Measurements from ENCODE around the gene PDE11A.
"Not testable (repeated sequence)": the region's sequence is repeated elsewhere in the genome, so short reads cannot be mapped to it uniquely, and the experiment has no call there.

PDE11A gene

GRCh38 chr2:177818412-177818811, 254.2 kb downstream of the PDE11A start:
- no peak for DNase-seq (ENCODE audit: low read depth, low spot score)

DNA sequence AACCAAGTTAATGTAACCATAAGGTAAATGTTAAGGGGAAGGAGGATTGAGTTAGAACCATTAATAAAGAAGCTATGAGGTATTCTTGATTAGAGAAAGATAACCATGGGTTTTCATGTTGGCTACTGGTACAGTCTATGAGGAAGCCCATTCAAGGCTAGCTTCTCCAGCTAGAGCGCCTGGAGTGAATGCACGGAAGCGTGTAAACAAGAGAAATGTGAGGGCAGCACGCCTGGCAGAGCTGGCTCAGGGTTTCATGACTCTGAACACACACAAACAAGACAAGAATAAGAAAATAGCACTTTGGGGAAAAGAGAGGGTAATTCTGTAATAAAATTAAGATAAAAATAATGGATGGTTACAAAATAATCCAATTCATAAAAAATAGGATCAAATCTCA, 255.3 kb downstream of the PDE11A start:
- DNase-seq (ENCODE audit: low read depth, low spot score): no peak

DNA sequence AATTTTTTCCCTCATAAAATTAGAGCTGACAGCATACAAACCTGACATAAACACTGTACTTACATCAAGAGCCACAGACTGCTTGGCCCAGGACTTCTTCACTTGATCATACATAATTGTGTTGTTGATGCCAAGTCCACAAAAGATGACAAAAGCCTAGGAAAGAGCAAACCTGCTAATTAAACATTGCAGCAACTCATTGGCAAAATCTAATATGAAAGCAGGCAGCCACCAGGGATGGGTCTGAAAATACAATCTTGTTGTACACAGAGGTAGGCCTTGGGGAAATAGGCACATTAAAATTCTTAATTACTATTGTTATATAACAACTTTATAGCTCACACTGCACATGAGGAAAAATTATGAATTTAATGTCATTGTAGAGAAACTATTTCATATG, 255.8 kb downstream of the PDE11A start:
- DNase-seq (ENCODE audit: low read depth, low spot score): no peak

DNA sequence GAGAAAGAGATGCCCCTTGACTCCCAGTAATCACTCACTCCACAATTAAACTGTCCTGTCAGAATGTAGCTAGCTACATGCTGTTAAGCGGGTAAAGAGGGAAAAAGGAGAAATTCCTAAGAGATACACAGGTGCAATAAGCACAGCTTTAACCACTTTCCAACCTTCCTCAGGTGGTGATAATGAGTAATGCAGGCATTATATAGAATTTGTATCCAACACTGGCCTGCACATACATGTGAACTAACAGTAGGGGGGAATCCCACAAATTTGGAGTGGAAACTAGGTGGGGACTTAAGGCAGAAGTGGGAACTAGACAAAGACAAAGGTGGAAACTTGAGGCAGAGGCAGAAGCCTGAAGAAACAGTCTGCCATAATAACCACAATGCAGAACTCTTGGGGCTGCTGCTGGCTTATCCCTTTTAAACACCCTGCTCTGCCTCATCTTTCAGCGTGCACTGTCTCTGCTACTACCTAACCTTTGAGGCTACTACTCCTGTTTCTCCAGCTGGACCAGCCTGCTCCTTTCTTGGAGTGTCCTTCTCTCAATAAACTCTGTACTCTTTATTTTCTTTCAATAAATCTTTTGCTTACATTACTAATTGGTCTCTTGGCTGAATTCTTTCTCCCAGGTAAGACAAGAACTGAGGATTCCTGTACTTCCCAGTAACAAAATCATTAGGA, 259.7 kb downstream of the PDE11A start:
- no peak for DNase-seq (ENCODE audit: low read depth, low spot score)

DNA sequence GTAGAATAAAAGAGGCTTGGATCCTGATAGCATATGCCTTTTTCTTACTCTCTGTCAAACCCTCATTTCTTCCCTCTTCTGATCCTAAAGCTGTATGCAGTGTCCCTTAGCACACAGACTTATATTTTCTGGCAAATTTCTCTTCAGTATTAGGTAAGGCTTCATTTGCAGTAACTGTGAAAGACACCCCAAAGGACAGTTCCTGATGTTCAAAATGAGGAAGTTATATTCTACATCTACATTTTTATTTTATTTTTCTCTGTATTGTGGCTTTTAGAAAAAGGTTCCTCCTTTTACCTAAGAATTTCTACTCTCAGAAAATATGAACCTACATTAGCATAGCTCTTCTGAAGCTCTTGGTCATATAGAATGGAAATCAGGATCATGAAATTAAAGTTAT, 261.7 kb downstream of the PDE11A start:
- no peak for DNase-seq (ENCODE audit: low read depth, low spot score)

DNA sequence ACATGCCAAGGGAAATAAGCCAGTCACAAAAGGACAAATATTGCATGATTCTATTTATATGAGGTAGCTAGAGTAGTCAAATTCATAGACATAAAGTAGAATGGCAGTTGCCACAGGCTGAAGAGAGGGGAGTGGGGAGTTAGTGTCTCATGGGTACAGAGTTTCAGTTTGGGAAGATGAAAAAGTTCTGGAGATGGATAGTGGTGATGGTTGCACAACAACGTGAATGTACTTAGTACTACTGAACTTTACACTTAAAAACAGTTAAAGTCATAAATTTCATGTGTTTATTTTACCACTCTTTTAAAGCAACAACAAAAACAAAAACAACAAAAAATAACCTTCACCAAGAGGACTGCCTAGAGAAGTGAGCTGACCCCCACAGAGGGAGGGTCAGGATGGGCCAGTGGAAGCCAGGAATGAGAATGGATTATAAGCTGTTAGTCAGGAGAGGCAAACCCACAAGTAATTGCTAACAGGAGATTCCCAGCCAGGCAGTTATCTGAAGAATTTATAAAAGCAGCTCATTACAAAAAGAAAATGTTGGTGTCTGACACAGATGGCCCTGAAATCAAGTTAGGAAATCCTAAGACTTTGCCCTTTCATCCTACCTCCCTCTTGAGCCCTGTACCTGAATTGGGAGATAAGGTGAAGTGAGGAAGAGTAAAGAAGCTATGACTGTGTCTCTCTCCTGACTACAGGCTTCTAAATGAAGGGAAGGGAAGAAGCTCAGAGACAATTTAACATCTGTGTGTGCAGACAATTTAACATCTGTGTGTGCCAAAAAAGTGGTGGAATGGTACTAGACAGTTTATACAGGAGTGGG, 263.4 kb downstream of the PDE11A start:
- no peak for DNase-seq (ENCODE audit: low read depth, low spot score)

DNA sequence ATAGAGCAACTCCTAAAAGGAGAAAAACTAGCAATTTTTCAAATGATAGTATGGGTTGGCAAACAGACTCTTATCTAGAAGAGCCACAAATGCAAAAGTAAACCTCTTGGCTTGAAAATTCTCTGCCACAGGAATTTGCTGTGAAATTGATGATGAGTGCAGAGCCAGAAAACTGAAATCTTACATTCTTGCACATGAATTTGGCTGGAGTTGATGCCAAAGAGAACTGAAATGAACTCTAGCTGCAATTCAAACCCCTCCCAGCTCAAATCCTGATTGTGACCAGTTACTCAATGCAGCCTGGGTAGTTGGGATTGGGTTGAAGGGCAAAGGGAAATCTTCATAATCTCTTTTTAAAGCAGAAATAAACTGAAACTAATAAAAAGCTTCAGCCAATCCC, 266.6 kb downstream of the PDE11A start:
- DNase-seq (ENCODE audit: low read depth, low spot score): no peak

DNA sequence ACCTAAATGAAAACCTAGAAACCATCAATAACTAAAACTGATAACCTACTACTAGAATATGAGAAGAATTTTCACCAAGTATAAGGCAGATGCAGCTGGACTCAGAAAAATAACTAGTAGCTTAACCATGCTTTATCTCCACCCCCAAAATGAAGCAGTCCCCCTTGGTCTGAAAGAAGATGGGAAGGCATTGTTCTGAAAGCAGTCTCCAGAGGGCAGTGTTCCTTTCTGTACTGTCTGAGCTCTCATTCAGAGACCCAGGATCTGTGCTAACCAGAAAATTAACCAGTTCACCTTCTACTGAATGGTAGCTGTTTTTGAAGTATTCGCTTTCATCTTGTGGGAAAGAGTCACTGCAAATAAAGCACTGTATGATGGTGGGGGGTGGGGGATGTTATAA, 273.0 kb downstream of the PDE11A start:
- peak; percentile 38 for DNase-seq (ENCODE audit: low read depth, low spot score)

- peak; percentile 25 for DNase-seq (ENCODE audit: low read depth, low spot score)
Measured at GRCh38 chr2:177797808-177798207, 274.8 kb downstream of the PDE11A start.

- DNase-seq (ENCODE audit: low read depth, low spot score): no peak
Measured at GRCh38 chr2:177796654-177797415, 275.7 kb downstream of the PDE11A start.

DNA sequence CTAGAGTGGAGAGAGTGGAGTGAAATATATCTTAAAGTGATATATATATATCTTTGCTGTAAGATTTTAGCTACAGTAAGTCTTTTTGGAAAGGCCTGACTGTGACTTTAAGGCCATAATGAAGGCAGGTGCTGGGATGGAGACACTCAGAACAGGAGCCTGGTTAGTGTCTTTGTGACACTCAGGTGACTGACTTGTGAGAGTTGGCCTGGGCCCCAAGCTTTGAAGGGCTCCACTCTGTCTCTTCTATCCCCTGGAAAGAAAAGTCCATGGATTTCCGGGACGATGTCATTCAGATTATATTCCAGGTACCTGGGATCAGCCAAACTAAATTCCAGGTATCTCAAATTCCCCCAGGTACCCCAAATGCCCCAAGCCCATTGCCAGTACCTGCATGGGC, 276.6 kb downstream of the PDE11A start:
- no peak for DNase-seq (ENCODE audit: low read depth, low spot score)

GRCh38 chr2:177785143-177785542, 287.4 kb downstream of the PDE11A start:
- not testable (repeated sequence) for DNase-seq (ENCODE audit: low read depth, low spot score)

- no peak for DNase-seq (ENCODE audit: low read depth, low spot score)
Measured at GRCh38 chr2:177784745-177785067, 287.9 kb downstream of the PDE11A start.

GRCh38 chr2:177783835-177784744, 288.5 kb downstream of the PDE11A start:
- no peak for DNase-seq (ENCODE audit: low read depth, low spot score)

DNA sequence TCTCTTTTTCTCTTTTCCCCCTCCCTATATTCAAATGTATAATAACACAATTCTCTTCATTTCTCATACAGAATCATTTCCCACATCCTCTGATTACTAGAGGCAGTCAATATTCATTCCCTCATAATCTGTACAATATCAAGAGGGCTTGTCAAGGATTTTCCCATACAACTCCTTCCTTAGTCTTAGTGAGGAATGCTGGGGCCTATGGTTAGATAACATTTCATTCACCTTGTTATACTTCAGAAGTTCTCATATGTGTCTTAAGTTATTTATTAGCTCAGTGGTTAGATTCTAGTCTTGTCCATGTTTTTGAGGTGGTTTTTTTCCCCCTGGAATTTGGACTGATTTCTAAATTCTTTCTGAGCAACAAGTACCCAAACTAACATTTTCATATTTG, 289.5 kb downstream of the PDE11A start:
- no peak for DNase-seq (ENCODE audit: low read depth, low spot score)

DNA sequence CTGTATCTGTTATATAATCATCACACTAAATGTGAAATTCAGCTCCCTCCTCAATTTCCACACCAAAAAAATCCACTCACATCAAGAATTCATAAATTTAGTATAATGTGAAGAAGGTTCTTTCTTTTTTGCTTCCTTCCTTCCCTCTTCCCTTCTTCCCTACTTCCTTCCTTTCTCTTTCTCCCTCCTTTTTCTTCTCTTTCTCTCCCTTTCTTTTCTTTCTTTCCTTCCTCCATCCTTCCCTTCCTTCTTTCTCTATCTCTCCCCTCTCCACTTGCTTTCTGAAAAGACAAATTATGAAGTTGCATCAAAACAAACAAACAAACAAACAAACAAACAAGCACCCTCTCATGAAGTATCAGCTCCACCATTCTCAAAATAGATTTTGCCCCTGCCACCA, 290.0 kb downstream of the PDE11A start:
- no peak for DNase-seq (ENCODE audit: low read depth, low spot score)

GRCh38 chr2:177778472-177778871, 294.1 kb downstream of the PDE11A start:
- no peak for DNase-seq (ENCODE audit: low read depth, low spot score)

- DNase-seq (ENCODE audit: low read depth, low spot score): no peak
Measured at GRCh38 chr2:177772529-177772928, 300.0 kb downstream of the PDE11A start.

DNA sequence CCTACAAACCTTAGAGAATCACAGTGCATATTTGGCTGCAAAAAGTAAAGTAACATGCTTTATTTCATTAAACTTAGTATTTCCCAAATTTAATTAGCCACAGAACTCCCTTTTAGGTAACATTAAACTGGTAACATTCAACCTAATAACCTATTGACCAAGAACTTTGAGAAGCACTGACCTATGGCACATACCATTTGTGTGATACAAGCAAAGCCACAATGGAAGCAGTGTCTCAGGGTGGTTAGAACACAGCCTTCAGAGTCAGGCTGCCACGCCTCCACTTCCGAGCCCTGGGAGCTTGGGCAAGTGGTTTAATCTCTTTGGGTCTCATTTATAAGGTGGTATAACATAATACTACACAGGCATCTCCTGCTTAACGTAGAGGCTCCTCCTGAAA, 301.4 kb downstream of the PDE11A start:
- DNase-seq (ENCODE audit: low read depth, low spot score): no peak

DNA sequence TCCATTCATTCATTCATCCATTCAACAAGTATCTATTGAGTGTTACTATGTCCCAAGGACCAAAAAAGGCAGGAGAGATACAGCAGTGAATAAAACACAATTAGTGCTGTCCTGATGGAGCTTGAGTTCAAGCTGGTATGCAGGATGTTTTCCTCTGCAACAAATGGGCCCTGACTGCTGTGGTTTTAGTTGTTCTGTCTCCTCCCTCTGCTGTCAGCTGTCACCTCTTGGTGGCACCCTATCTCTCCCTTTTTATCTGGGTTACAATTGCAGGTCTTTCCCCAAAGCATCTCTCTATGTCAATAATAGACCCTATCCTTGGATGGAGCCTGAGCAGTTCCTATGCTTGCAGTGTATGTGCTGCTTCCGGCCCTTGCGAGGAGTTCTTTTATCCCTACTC, 304.8 kb downstream of the PDE11A start:
- no peak for DNase-seq (ENCODE audit: low read depth, low spot score)

DNA sequence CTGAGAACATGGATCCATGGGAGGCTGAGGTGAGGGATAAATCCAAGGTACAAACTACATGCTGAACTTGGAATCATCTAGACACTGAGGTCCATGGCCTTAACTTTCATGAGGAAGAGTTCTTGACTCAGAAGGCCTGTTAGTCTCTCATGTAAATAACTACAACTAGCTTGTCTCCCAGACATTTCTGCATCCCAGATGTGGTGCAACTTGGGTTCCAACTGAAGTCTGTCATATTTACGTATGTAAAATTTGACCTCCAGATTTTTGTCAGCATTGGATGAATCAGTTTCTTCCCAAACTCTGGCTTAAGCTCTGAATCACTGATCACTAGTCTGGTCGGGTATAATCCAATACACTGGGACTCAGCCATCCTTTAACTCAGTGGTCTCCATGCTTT, 306.9 kb downstream of the PDE11A start:
- no peak for DNase-seq (ENCODE audit: low read depth, low spot score)

All from iPS DF 19.7 (cell line).